HG02870 (cell line): ENCODE data around the gene HTT.
"Not testable (repeated sequence)": the region's sequence is repeated elsewhere in the genome, so short reads cannot be mapped to it uniquely, and the experiment has no call there.

Experiments
- ATAC-seq: cut with Tn5 transposase; IDR thresholded peaks from one replicate; pipeline ENCODE4 v1.9.1; 2021; ENCODE audit warnings: mild to moderate bottlenecking, moderate library complexity; ENCODE audit not compliant: unreplicated experiment

The HTT gene

GRCh38 chr4:3161044-3161443, 86.6 kb downstream of the HTT start:
- not testable (repeated sequence) for ATAC-seq

GRCh38 chr4:3166434-3166833, 92.0 kb downstream of the HTT start:
- not testable (repeated sequence) for ATAC-seq

GRCh38 chr4:3168029-3168428, 93.5 kb downstream of the HTT start:
- ATAC-seq = no peak

- no peak for ATAC-seq
Measured at GRCh38 chr4:3174371-3175338, 100.2 kb downstream of the HTT start.

GRCh38 chr4:3176367-3177229, 102.1 kb downstream of the HTT start:
- ATAC-seq = no peak

GRCh38 chr4:3177426-3177825, 102.9 kb downstream of the HTT start:
- ATAC-seq = no peak

GRCh38 chr4:3177905-3178304, 103.4 kb downstream of the HTT start:
- no peak for ATAC-seq

GRCh38 chr4:3178351-3178750, 103.9 kb downstream of the HTT start:
- ATAC-seq = no peak

GRCh38 chr4:3179126-3179706, 104.7 kb downstream of the HTT start:
- ATAC-seq = no peak

- ATAC-seq = no peak
Measured at GRCh38 chr4:3183008-3183407, 108.5 kb downstream of the HTT start.

- ATAC-seq = no peak
Measured at GRCh38 chr4:3184725-3185124, 110.2 kb downstream of the HTT start.

- no peak for ATAC-seq
Measured at GRCh38 chr4:3186609-3187008, 112.1 kb downstream of the HTT start.

GRCh38 chr4:3188118-3188517, 113.6 kb downstream of the HTT start:
- no peak for ATAC-seq

GRCh38 chr4:3189459-3189858, 115.0 kb downstream of the HTT start:
- no peak for ATAC-seq

GRCh38 chr4:3190549-3190948, 116.1 kb downstream of the HTT start:
- no peak for ATAC-seq

- no peak for ATAC-seq
Measured at GRCh38 chr4:3192188-3192587, 117.7 kb downstream of the HTT start.

- ATAC-seq = no peak
Measured at GRCh38 chr4:3192827-3193226, 118.3 kb downstream of the HTT start.

GRCh38 chr4:3193531-3194203, 119.2 kb downstream of the HTT start:
- ATAC-seq = no peak

- ATAC-seq = no peak
Measured at GRCh38 chr4:3196670-3197359, 122.3 kb downstream of the HTT start.
